Neural progenitor cell (in vitro differentiated cells): ENCODE data around the gene BARHL2.

Source experiments
- EZH2 ChIP-seq: fragments of 200-600 bp; sonication (generic); IDR thresholded peaks from 2 replicates; pipeline ENCODE4 v1.6.1; 2017; ENCODE audit warnings: antibody characterized with exemption, mild to moderate bottlenecking, moderate library complexity
- EZH2phosphoT487 ChIP-seq: fragments of 200-600 bp; sonication (generic); IDR thresholded peaks from 2 replicates; pipeline ENCODE4 v1.6.1; 2017; ENCODE audit warnings: antibody characterized with exemption
- TF ChIP-seq, protein P1 (sequence below): fragments of 200-600 bp; sonication (generic); IDR thresholded peaks from 2 replicates; pipeline ENCODE4 v1.5.1; 2017; ENCODE audit warnings: antibody characterized with exemption, mild to moderate bottlenecking

DNA sequence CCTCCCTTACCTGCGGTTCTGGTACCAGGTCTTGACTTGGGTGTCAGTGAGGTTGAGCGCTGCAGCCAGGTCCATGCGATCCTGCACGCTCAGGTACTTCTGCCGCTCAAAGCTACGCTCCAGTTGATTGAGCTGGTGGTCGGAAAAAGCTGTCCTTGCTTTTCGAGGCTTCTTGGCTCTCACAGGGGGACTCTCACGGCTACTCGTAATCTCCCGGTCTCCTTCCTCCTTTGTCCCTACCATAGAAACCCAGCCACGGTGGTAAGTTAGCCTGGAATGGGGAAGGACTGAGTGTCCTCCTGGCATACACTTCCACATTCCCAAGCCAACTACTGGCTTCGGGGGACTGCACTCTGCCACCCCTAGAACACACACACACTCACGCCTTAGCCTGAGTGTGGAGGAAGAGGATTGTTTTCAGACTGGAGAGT, 2.6 kb downstream of the BARHL2 start:
- TF ChIP-seq, protein P1, sequence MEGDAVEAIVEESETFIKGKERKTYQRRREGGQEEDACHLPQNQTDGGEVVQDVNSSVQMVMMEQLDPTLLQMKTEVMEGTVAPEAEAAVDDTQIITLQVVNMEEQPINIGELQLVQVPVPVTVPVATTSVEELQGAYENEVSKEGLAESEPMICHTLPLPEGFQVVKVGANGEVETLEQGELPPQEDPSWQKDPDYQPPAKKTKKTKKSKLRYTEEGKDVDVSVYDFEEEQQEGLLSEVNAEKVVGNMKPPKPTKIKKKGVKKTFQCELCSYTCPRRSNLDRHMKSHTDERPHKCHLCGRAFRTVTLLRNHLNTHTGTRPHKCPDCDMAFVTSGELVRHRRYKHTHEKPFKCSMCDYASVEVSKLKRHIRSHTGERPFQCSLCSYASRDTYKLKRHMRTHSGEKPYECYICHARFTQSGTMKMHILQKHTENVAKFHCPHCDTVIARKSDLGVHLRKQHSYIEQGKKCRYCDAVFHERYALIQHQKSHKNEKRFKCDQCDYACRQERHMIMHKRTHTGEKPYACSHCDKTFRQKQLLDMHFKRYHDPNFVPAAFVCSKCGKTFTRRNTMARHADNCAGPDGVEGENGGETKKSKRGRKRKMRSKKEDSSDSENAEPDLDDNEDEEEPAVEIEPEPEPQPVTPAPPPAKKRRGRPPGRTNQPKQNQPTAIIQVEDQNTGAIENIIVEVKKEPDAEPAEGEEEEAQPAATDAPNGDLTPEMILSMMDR = no peak
- TF ChIP-seq EZH2 (peak; percentile 27), EZH2phosphoT487 (no peak)
